ENCODE results near the gene IFNB1.
A peak's percentile ranks its signal among the peaks of the same experiment; 100 is the strongest.

The IFNB1 gene

GRCh38 chr9:21042466-21042865 lies 35.3 kb downstream of the IFNB1 start:
- H3K4me1 Mint-ChIP-seq (ENCODE audit: low read depth): peaks cover 4% of the 10 kb centered on the region
- intact Hi-C loops (cut with micrococcal nuclease): no loop called here
- no peaks in the 10 kb centered on the region for H3K27me3 Mint-ChIP-seq
- no peaks in the 10 kb centered on the region for H3K36me3 Mint-ChIP-seq (ENCODE audit: low read depth)
- no peaks in the 10 kb centered on the region for H3K9me3 Mint-ChIP-seq
- no peak overlapping the region for H3K27ac Mint-ChIP-seq
- H3K4me3 Mint-ChIP-seq: no peak overlapping the region

- intact Hi-C loops (cut with micrococcal nuclease): no loop called here
- H3K36me3 Mint-ChIP-seq (ENCODE audit: low read depth): no peaks in the 10 kb centered on the region
- no peak overlapping the region for H3K27ac Mint-ChIP-seq
- no peak overlapping the region for H3K4me3 Mint-ChIP-seq
- H3K27me3 Mint-ChIP-seq: no peaks in the 10 kb centered on the region
- no peaks in the 10 kb centered on the region for H3K4me1 Mint-ChIP-seq (ENCODE audit: low read depth)
- H3K9me3 Mint-ChIP-seq: no peaks in the 10 kb centered on the region
Measured at GRCh38 chr9:21039302-21039701, 38.4 kb downstream of the IFNB1 start.

GRCh38 chr9:21037278-21037677 lies 40.5 kb downstream of the IFNB1 start:
- Mint-ChIP-seq H3K4me3 (no peak overlapping the region), H3K27ac (no peak overlapping the region), H3K36me3 (ENCODE audit: low read depth) (no peaks in the 10 kb centered on the region), H3K4me1 (ENCODE audit: low read depth) (peaks cover 7% of the 10 kb centered on the region), H3K9me3 (peaks cover 8% of the 10 kb centered on the region), H3K27me3 (peaks cover 1% of the 10 kb centered on the region)
- intact Hi-C loops (cut with micrococcal nuclease): no loop called here

GRCh38 chr9:21031808-21032183 lies 45.9 kb downstream of the IFNB1 start:
- no peak overlapping the region for H3K4me3 Mint-ChIP-seq
- H3K9me3 Mint-ChIP-seq: peaks cover 8% of the 10 kb centered on the region
- no peaks in the 10 kb centered on the region for H3K36me3 Mint-ChIP-seq (ENCODE audit: low read depth)
- intact Hi-C loops (cut with micrococcal nuclease): loop anchor here (5.0 kb wide), 2 partner anchors 36 to 66 kb away; no protein-coding TSS in a partner anchor
- peaks cover 9% of the 10 kb centered on the region for H3K4me1 Mint-ChIP-seq (ENCODE audit: low read depth)
- H3K27me3 Mint-ChIP-seq: peaks cover 1% of the 10 kb centered on the region
- no peak overlapping the region for H3K27ac Mint-ChIP-seq

- Mint-ChIP-seq H3K36me3 (ENCODE audit: low read depth) (peaks cover under 1% of the 10 kb centered on the region), H3K9me3 (peaks cover 8% of the 10 kb centered on the region), H3K27me3 (peaks cover 1% of the 10 kb centered on the region), H3K27ac (no peak within 1 kb of the TSS), H3K4me1 (ENCODE audit: low read depth) (peaks cover 9% of the 10 kb centered on the region), H3K4me3 (peak within 1 kb of the TSS; percentile 13)
- intact Hi-C loops (cut with micrococcal nuclease): loop anchor here (5.0 kb wide), 2 partner anchors 36 to 66 kb away; no protein-coding TSS in a partner anchor
Measured at GRCh38 chr9:21031091-21031807, 46.5 kb downstream of the IFNB1 start, which contains the start of gene HACD4. HACD4 (minus strand) TSS chr9:21031640; CDS start chr9:21031590, 50 bp downstream.

- peaks cover 1% of the 10 kb centered on the region for H3K27me3 Mint-ChIP-seq
- H3K4me3 Mint-ChIP-seq: no peak overlapping the region
- H3K27ac Mint-ChIP-seq: no peak overlapping the region
- peaks cover 8% of the 10 kb centered on the region for H3K9me3 Mint-ChIP-seq
- H3K36me3 Mint-ChIP-seq (ENCODE audit: low read depth): peaks cover 7% of the 10 kb centered on the region
- intact Hi-C loops (cut with micrococcal nuclease): loop anchor here (5.0 kb wide), 2 partner anchors 37 to 67 kb away; no protein-coding TSS in a partner anchor
- H3K4me1 Mint-ChIP-seq (ENCODE audit: low read depth): peaks cover 9% of the 10 kb centered on the region
Measured at GRCh38 chr9:21030389-21031035, 47.2 kb downstream of the IFNB1 start.

- peaks cover 9% of the 10 kb centered on the region for H3K4me1 Mint-ChIP-seq (ENCODE audit: low read depth)
- peaks cover 8% of the 10 kb centered on the region for H3K9me3 Mint-ChIP-seq
- H3K27ac Mint-ChIP-seq: no peak overlapping the region
- H3K4me3 Mint-ChIP-seq: no peak overlapping the region
- peaks cover 7% of the 10 kb centered on the region for H3K36me3 Mint-ChIP-seq (ENCODE audit: low read depth)
- peaks cover 1% of the 10 kb centered on the region for H3K27me3 Mint-ChIP-seq
- intact Hi-C loops (cut with micrococcal nuclease): loop anchor here (5.0 kb wide), 3 partner anchors 38 to 68 kb away; no protein-coding TSS in a partner anchor
Measured at GRCh38 chr9:21029661-21030060, 48.1 kb downstream of the IFNB1 start.

GRCh38 chr9:21028466-21028865 lies 49.3 kb downstream of the IFNB1 start:
- Mint-ChIP-seq H3K27ac (peak overlapping the region; percentile 25), H3K4me3 (no peak overlapping the region), H3K9me3 (peaks cover 8% of the 10 kb centered on the region), H3K27me3 (peaks cover 1% of the 10 kb centered on the region), H3K4me1 (ENCODE audit: low read depth) (peaks cover 16% of the 10 kb centered on the region), H3K36me3 (ENCODE audit: low read depth) (peaks cover 7% of the 10 kb centered on the region)
- intact Hi-C loops (cut with micrococcal nuclease): loop anchor here (5.0 kb wide), 1 partner anchor 46 kb away; no protein-coding TSS in a partner anchor

GRCh38 chr9:21027295-21027694 lies 50.4 kb downstream of the IFNB1 start:
- H3K4me1 Mint-ChIP-seq (ENCODE audit: low read depth): peaks cover 11% of the 10 kb centered on the region
- H3K36me3 Mint-ChIP-seq (ENCODE audit: low read depth): peaks cover 7% of the 10 kb centered on the region
- no peak overlapping the region for H3K27ac Mint-ChIP-seq
- no peaks in the 10 kb centered on the region for H3K27me3 Mint-ChIP-seq
- H3K9me3 Mint-ChIP-seq: no peaks in the 10 kb centered on the region
- H3K4me3 Mint-ChIP-seq: no peak overlapping the region
- intact Hi-C loops (cut with micrococcal nuclease): loop anchor here (5.0 kb wide), 1 partner anchor 45 kb away; no protein-coding TSS in a partner anchor
